UCSD-AML1 (cell line): ENCODE measurements around the gene CUL5.
"Not testable (repeated sequence)": the region's sequence is repeated elsewhere in the genome, so short reads cannot be mapped to it uniquely, and the experiment has no call there.

Experiments
- DNase-seq: peaks from one replicate; lab custom pipeline; 2025; ENCODE audit not compliant: unreplicated experiment; lab: John Stamatoyannopoulos, UW

The CUL5 gene

GRCh38 chr11:108019870-108020540, 11.3 kb downstream of the CUL5 start:
- no peak for DNase-seq

GRCh38 chr11:108025387-108026080, 16.8 kb downstream of the CUL5 start:
- DNase-seq = no peak

GRCh38 chr11:108027057-108027456, 18.4 kb downstream of the CUL5 start:
- no peak for DNase-seq

DNA sequence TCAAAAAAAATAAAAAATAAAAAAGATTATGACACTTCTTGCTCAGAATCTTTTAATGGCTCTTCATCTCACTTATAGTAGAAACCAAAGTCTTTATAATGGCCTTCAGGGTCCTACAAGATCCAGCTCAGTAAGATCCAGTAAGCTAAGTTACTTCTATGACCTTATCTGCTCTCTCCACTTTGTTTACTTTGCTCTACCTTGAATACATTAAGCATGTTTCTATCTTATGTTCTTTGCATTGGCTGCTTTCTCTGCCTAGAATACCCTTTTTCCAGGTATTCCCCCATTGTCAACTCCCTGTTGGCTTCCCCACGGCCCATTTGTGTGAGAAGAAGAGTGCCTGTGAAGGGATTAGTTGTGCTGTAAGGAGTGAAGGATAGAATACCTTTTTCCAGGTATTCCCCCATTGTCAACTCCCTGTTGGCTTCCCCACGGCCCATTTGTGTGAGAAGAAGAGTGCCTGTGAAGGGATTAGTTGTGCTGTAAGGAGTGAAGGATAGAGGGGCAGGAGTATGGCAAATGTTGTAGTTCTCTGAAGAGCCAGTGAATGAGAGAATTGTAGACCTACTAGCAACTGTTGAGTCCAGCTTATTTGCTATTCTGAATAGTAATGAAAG, 20.2 kb downstream of the CUL5 start:
- not testable (repeated sequence) for DNase-seq

DNA sequence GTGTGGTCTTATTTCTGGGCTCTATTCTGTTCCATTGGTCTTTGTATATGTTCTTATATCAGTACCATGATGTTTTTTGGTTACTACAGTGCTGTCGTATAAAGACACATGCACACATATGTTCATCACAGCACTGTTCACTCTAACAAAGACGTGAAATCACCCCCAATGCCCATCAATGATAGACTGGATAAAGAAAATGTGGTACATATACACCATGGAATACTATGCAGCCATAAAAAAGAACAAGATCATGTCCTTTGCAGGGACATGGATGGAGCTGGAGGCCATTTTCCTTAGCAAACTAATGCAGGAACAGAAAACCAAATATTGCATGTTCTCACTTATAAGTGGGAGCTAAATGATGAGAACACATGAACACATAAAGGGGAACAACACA, 22.9 kb downstream of the CUL5 start:
- DNase-seq = not testable (repeated sequence)

- no peak for DNase-seq
Observed at GRCh38 chr11:108032800-108033199, 24.1 kb downstream of the CUL5 start.

DNA sequence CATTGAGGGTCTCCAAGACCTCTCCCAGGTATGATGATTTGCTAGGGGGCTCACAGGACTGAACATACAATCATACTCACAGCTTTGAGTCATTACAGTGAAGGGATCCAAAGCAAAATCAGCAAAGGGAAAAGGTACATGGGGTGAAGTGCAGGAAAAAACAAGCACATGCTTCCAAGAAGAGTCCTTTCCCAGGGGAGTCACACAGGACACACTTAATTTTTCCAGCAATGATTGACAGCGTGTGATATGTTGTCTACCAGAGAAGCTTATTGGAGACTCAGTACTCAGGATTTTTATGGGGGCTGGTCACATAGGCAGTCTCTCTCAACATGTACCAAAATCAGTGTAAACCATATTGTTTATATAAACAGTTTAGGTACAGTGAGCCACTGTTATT, 25.3 kb downstream of the CUL5 start:
- no peak for DNase-seq

- DNase-seq = no peak
Observed at GRCh38 chr11:108034952-108035351, 26.3 kb downstream of the CUL5 start.

GRCh38 chr11:108035690-108036089, 27.0 kb downstream of the CUL5 start:
- DNase-seq = no peak

DNA sequence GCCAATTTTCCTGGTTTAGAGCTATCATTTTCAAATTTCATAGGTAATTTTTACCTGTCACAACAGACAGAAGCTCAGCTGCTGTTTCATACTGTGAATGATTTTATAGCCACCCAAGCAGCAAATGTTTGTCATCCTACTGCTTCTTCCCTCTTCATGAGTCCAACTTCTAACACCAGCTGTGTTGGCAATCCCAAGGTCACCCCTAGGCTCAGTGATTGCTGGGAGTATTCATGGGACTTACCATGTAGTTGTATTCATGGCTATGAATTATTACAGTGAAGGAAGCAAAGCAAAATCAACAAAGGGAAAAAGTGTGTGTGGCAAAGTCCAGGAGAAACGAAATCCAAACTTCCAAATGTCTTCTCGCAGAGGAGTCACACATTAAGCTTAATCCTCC, 28.5 kb downstream of the CUL5 start:
- no peak for DNase-seq

- no peak for DNase-seq
Observed at GRCh38 chr11:108037636-108038035, 28.9 kb downstream of the CUL5 start.

- no peak for DNase-seq
Observed at GRCh38 chr11:108048269-108048668, 39.6 kb downstream of the CUL5 start.

DNA sequence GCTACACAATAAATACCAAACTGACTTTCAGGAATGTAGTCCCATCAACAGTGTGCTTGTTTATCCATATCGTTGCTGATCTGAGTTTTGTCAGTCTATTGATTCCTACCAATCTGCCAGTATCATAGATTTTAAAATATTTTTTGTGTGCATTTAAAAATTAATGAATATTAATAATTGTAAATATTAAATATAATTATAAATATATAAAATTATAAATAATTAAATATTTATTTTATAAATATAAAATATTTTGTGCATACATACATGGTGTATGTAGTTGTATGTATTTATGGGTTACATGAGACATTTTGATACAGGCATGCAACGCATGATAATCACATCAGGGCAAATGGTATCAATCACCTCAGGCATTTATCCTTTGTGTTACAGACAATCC, 53.6 kb downstream of the CUL5 start:
- DNase-seq = no peak

DNA sequence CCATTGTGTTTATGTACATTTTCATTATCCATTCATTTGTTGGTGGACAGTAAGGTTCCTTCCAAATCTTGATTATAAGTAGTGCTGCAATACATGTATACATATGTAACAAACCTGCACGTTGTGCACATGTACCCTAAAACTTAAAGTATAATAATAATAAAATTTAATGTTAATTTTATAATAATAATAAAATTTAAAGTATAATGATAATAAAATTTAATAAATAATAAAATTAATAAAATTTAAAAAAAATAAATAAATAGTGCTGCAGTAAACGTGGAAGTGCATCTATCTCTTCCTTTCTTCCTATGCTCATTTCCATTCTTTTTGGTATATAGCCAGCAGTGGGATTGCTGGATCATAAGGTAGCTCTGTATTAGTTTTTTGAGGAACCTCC, 54.7 kb downstream of the CUL5 start:
- DNase-seq = no peak

- no peak for DNase-seq
Observed at GRCh38 chr11:108069947-108070346, 61.2 kb downstream of the CUL5 start.

- DNase-seq = no peak
Observed at GRCh38 chr11:108084811-108085210, 76.1 kb downstream of the CUL5 start.

DNA sequence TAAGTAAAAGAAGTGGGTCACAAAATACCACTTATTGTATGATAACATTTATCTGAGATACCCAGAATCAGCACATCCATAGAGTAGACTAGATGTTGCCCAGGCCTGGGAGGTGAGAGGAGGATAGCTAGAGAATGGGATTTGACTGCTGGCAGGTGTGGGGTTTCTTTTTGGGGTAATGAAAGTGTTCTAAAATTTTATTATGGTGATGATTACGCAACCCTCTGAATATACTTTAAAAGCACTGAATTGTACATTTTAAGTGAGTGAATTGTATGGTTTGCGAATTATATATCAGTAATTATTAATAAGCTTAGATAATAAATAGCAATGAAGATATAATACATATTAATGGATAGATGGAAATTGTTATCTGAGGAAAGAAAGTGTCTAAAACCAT, 77.0 kb downstream of the CUL5 start:
- DNase-seq = no peak

DNA sequence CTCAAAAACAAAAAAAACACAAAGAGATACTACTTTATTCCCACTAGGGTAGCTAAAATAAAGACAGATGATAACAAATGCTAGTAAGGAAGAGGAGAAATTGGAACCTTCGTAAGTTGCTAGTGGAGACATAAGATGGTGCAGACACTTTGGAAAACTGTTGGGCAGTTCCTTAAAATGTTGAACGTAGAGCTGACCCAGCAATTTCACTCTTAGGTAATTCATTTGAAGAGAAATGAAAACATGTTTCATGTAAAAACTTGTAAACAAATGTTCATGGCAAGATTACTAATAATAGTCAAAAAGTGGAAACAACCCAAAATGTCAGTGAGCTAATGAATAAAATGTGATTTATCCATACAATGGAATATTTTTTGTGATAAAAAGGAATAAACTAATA, 83.4 kb downstream of the CUL5 start:
- DNase-seq = no peak

GRCh38 chr11:108093128-108093904, 84.6 kb downstream of the CUL5 start:
- DNase-seq = no peak

- no peak for DNase-seq
Observed at GRCh38 chr11:108097179-108097578, 88.5 kb downstream of the CUL5 start.

DNA sequence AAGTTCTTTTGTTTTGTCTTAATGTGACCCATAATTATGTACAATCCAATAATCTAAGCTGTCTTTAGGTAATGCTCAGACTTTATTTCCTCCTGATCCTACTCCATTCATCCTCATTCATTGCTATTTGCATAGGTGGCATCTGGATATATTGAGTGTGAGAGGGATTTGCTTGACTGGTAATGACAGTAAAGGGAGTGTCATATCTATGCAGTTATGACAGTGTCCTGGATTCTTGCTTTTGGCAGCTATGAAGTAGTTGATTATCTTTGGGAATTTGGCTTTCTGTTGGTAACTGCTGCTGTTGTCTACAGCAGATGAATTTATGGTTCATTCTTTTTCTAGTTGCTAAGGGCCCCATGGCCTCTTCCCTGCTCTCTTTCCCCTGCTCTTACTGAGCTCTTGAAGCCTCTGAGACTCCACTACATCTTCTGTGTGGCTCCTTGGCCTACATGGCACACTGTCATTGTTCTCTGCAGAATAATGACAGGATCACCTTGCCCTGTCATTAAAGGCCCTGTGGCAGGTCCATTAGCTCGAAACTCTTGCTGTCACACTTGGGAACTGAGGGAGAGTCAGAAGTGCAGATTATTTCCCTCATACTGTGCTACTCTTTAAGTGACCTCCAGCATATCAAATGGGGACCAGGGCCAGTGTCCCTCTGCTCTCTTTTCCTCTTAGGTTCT, 92.5 kb downstream of the CUL5 start:
- no peak for DNase-seq
